ENCODE data around the gene CD5L. TPM values are rescaled to one million over a fixed set of nuclear protein-coding genes. Genes with fewer than 3 reads are reported as not detected.

Gene CD5L
- polyA plus RNA-seq, 1 donor (not counting 4 experiments of a cell fraction or from before 2014, with no cell fraction given): not detected

DNA sequence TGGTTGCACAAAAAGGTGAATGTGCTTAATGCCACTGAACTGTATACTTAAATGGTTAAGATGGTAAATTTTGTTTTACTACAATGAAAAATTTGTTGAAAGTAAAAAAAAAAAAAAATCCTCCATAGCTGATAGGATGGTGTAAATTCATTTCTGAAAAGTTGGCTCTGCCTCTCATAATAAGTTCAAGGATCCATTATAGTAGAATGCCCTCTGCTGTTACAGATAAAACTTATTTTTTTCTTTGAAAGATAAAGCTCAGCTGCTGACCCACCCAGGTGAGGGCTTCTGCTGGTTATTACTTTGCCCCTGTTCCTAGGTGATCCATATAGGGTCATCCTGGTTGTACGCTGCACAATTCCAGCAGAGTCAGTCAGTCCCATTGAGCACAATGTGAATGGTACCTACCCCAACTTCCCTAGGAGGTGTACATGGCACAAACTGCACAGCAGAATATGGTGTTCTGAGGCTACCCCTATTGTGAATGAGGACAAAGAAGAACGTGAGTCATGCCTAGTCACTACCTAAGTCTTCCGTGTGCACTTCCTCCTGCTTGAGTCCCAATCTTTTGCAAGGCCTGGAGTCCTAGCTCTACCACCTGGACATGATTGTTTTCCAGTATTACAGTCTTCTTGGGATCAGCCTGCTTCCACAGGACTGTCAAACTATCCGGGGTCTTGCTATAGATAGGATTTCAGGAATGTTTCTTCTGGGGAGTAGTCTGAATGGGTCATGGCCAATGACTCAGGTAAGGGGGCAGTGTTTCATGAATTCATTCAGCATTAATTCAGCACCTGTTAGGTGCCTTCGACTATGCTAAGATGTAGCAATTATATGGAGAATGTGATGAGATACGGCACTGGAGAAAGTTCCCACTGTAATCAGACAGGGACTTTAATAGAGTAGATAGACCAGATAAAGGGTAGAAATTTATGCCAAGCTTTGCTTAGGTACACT, 20.8 kb upstream of the CD5L start:
- H2AFZ ChIP-seq (ENCODE audit: control insufficient read depth, low read length): no peak overlapping the region

DNA sequence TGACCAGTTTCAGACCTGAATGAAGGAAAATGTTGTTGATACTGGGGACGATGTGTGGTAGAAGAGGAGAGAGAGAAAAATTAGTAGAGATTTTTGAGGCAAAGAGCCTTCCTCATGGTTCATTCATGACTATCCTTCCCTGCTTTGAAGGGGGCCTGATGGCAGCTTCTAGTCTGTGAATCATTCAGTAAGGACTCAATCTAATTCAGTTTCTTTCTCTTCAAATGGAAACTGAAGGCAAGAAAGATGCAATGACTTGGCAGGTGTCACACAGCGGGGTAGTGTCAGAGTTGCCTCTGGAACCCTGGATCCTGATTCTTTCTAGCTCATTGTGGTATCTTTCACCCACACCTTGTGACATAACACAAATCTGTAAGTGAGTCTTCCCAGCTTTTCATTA, 14.9 kb upstream of the CD5L start:
- no peak overlapping the region for H3K9ac ChIP-seq (ENCODE audit: control insufficient read depth, extremely low read depth, insufficient read depth, low read length)
- FAIRE-seq (no peak), DNase-seq (ENCODE audit: low read depth, low spot score) (no peak)
- H3K79me2 ChIP-seq (ENCODE audit: control insufficient read depth, insufficient read depth, low read length): no peaks in the 10 kb centered on the region
- dilution Hi-C loops (cut with MboI; ENCODE audit: extremely low pct_ligation_motif_present, low sequenced_read_pairs): no loop called here
- no peaks in the 10 kb centered on the region for H4K20me1 ChIP-seq (ENCODE audit: control insufficient read depth, extremely low read depth, insufficient read depth, low read length)
- no peaks in the 10 kb centered on the region for H3K36me3 ChIP-seq (ENCODE audit: control insufficient read depth in 2 of 2, extremely low read depth in 1 of 2, insufficient read depth in 2 of 2, low read length in 2 of 2)
- peaks cover 12% of the 10 kb centered on the region for H3K4me1 ChIP-seq (ENCODE audit: control insufficient read depth, extremely low read depth, insufficient read depth, low read length)
- H3K4me3 ChIP-seq (ENCODE audit: control insufficient read depth in 2 of 3, extremely low read depth in 1 of 3, insufficient read depth in 2 of 3, low read depth in 1 of 3, low read length in 3 of 3): no peak overlapping the region
- TF ChIP-seq EZH2 (IDR thresholded peaks at IDR 0.05; ENCODE audit: low read length): no peak
- TF ChIP-seq CTCF (optimal IDR thresholded peaks at IDR 0.05 in 1 of 3, IDR thresholded peaks at IDR 0.05 in 1 of 3, conservative IDR thresholded peaks at IDR 0.05 in 1 of 3; ENCODE audit: extremely low read depth in 1 of 3, insufficient read depth in 2 of 3, low read length in 3 of 3): no peak
- no peaks in the 10 kb centered on the region for H3K9me3 ChIP-seq (ENCODE audit: control insufficient read depth, low read depth, low read length)
- no peaks in the 10 kb centered on the region for H3K27me3 ChIP-seq (ENCODE audit: control insufficient read depth, extremely low read depth, insufficient read depth, low read length)
- H3K9me1 ChIP-seq (ENCODE audit: control insufficient read depth, extremely low read depth, insufficient read depth, low read length): no peaks in the 10 kb centered on the region
- no peak overlapping the region for H3K4me2 ChIP-seq (ENCODE audit: control insufficient read depth, extremely low read depth, insufficient read depth, low read depth, low read length)
- no peak overlapping the region for H3K27ac ChIP-seq (ENCODE audit: control insufficient read depth, insufficient read depth, low read length)
- H2AFZ ChIP-seq (ENCODE audit: control insufficient read depth, low read length): no peak overlapping the region

More for the DNA sequence above, 20.8 kb upstream of the CD5L start:
- FAIRE-seq: peak; percentile 100
- no peak overlapping the region for H3K27ac ChIP-seq (ENCODE audit: control insufficient read depth, insufficient read depth, low read length)
- dilution Hi-C loops (cut with MboI; ENCODE audit: extremely low pct_ligation_motif_present, low sequenced_read_pairs): no loop called here
- no peak overlapping the region for H3K4me3 ChIP-seq (ENCODE audit: control insufficient read depth in 2 of 3, extremely low read depth in 1 of 3, insufficient read depth in 2 of 3, low read depth in 1 of 3, low read length in 3 of 3)
- peak overlapping the region; percentile 20 for H3K4me2 ChIP-seq (ENCODE audit: control insufficient read depth, extremely low read depth, insufficient read depth, low read depth, low read length)
- no peaks in the 10 kb centered on the region for H3K79me2 ChIP-seq (ENCODE audit: control insufficient read depth, insufficient read depth, low read length)
- H4K20me1 ChIP-seq (ENCODE audit: control insufficient read depth, extremely low read depth, insufficient read depth, low read length): no peaks in the 10 kb centered on the region
- TF ChIP-seq EZH2 (IDR thresholded peaks at IDR 0.05; ENCODE audit: low read length) (no peak), CTCF (optimal IDR thresholded peaks at IDR 0.05 in 1 of 3, IDR thresholded peaks at IDR 0.05 in 1 of 3, conservative IDR thresholded peaks at IDR 0.05 in 1 of 3; ENCODE audit: extremely low read depth in 1 of 3, insufficient read depth in 2 of 3, low read length in 3 of 3) (no peak)
- no peaks in the 10 kb centered on the region for H3K9me3 ChIP-seq (ENCODE audit: control insufficient read depth, low read depth, low read length)
- peak; percentile 38 for DNase-seq (ENCODE audit: low read depth, low spot score)
- no peaks in the 10 kb centered on the region for H3K27me3 ChIP-seq (ENCODE audit: control insufficient read depth, extremely low read depth, insufficient read depth, low read length)
- no peaks in the 10 kb centered on the region for H3K9me1 ChIP-seq (ENCODE audit: control insufficient read depth, extremely low read depth, insufficient read depth, low read length)
- peaks cover 10% of the 10 kb centered on the region for H3K4me1 ChIP-seq (ENCODE audit: control insufficient read depth, extremely low read depth, insufficient read depth, low read length)
- H3K36me3 ChIP-seq (ENCODE audit: control insufficient read depth in 2 of 2, extremely low read depth in 1 of 2, insufficient read depth in 2 of 2, low read length in 2 of 2): no peaks in the 10 kb centered on the region
- H3K9ac ChIP-seq (ENCODE audit: control insufficient read depth, extremely low read depth, insufficient read depth, low read length): no peak overlapping the region

All from keratinocyte (primary cell).